NCI-H1436 (cell line): Measurements from ENCODE around the gene PCDH19.

ENCODE experiments used
- DNase-seq: peaks from one replicate; lab custom pipeline; 2025; lab: John Stamatoyannopoulos, UW

Gene PCDH19

GRCh38 chrX:100296183-100296753, 113.8 kb downstream of the PCDH19 start:
- no peak for DNase-seq

- DNase-seq: no peak
Observed at GRCh38 chrX:100294965-100295364, 115.1 kb downstream of the PCDH19 start.

GRCh38 chrX:100289066-100289558, 121.0 kb downstream of the PCDH19 start:
- DNase-seq: no peak

- no peak for DNase-seq
Observed at GRCh38 chrX:100277231-100277630, 132.8 kb downstream of the PCDH19 start.

GRCh38 chrX:100274916-100275315, 135.2 kb downstream of the PCDH19 start:
- no peak for DNase-seq

GRCh38 chrX:100265179-100265578, 144.9 kb downstream of the PCDH19 start:
- no peak for DNase-seq

GRCh38 chrX:100264200-100264599, 145.9 kb downstream of the PCDH19 start:
- no peak for DNase-seq

- no peak for DNase-seq
Observed at GRCh38 chrX:100263650-100264049, 146.4 kb downstream of the PCDH19 start.

GRCh38 chrX:100248885-100249493, 161.1 kb downstream of the PCDH19 start:
- no peak for DNase-seq

GRCh38 chrX:100247826-100248225, 162.2 kb downstream of the PCDH19 start:
- DNase-seq: no peak

GRCh38 chrX:100244681-100245080, 165.4 kb downstream of the PCDH19 start:
- no peak for DNase-seq
